Tibial artery (tissue), 4 donors: ENCODE results near the gene ROCK1.

Experiments used
- DNase-seq, 2 donors: peaks; one replicate each; pipeline ENCODE4 v3.0.0-alpha.2; 2019
- H3K27ac ChIP-seq, 2 donors: fragments of 200-600 bp; sonication (generic) in 1 of 2; 1 replicate in 1 of 2; 2 replicates in 1 of 2; pipeline ENCODE4 v1.5.1; 2018 to 2019; ENCODE audit warnings: mild to moderate bottlenecking in 1 of 2
- H3K27me3 ChIP-seq, 2 donors: fragments of 200-600 bp; sonication (generic) in 1 of 2; one replicate each; pipeline versions ENCODE4 v1.5.1 to v1.6.0; 2016 to 2019
- H3K36me3 ChIP-seq, 3 donors: fragments of 200-600 bp; sonication (generic) in 2 of 3; one replicate each; pipeline ENCODE4 v1.5.1; 2016 to 2019; ENCODE audit warnings: mild to moderate bottlenecking in 2 of 3
- H3K4me1 ChIP-seq, 4 donors: fragments of 200-600 bp; sonication (generic) in 2 of 4; 1 replicate in 3 of 4; 2 replicates in 1 of 4; pipeline ENCODE4 v1.5.1; 2016 to 2019
- H3K4me3 ChIP-seq, 2 donors: fragments of 200-600 bp; sonication (generic) in 1 of 2; 1 replicate in 1 of 2; 2 replicates in 1 of 2; pipeline ENCODE4 v1.5.1; 2018 to 2019; ENCODE audit warnings: mild to moderate bottlenecking in 2 of 2
- H3K9me3 ChIP-seq, 3 donors: fragments of 200-600 bp; sonication (generic) in 1 of 3; one replicate each; pipeline ENCODE4 v1.5.1; 2016 to 2019
- intact Hi-C: fragments of 100-400 bp; cut with DNase I; formaldehyde crosslinking; loops from one replicate; pipeline ENCODE4 v1.15.0; 2023; ENCODE audit warnings: low total_unique reads
- TF ChIP-seq, protein P1 (sequence below), 2 experiments: fragments of 200-600 bp in 1 of 2; fragments of 450-650 bp in 1 of 2; IDR thresholded peaks; one replicate each; pipeline ENCODE4 v1.5.1; 2017 to 2019; ENCODE audit warnings: antibody characterized with exemption in 2 of 2, mild to moderate bottlenecking in 1 of 2, moderate library complexity in 1 of 2

The ROCK1 gene

DNA sequence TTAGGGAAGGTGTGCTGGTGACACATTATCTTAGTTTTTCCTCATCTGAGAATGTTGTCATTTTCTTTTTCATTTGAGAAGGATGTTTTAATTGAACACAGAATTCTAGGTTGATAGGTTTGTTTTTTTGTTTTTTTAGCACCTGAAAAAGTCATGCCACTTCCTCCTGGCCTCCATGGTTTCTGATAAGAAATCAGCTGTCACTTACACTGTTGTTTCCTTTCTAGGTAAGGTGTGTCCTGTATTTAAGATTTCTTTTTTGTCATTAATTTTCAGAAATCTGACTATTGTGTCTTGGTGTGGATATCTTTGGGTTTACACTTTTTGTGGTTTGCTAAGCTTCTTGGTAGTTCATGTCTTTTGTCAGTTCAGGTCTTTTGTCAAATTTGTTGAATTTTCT, 99.3 kb downstream of the ROCK1 start:
- no peak overlapping the region for H3K27ac ChIP-seq
- H3K27me3 ChIP-seq: no peaks in the 10 kb centered on the region
- no peak for DNase-seq
- TF ChIP-seq, protein P1, sequence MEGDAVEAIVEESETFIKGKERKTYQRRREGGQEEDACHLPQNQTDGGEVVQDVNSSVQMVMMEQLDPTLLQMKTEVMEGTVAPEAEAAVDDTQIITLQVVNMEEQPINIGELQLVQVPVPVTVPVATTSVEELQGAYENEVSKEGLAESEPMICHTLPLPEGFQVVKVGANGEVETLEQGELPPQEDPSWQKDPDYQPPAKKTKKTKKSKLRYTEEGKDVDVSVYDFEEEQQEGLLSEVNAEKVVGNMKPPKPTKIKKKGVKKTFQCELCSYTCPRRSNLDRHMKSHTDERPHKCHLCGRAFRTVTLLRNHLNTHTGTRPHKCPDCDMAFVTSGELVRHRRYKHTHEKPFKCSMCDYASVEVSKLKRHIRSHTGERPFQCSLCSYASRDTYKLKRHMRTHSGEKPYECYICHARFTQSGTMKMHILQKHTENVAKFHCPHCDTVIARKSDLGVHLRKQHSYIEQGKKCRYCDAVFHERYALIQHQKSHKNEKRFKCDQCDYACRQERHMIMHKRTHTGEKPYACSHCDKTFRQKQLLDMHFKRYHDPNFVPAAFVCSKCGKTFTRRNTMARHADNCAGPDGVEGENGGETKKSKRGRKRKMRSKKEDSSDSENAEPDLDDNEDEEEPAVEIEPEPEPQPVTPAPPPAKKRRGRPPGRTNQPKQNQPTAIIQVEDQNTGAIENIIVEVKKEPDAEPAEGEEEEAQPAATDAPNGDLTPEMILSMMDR (IDR thresholded peaks at IDR 0.05): no peak
- no peaks in the 10 kb centered on the region for H3K9me3 ChIP-seq
- no peak overlapping the region for H3K4me3 ChIP-seq
- H3K36me3 ChIP-seq: peaks cover 57 to 73% (median 59%) of the 10 kb centered on the region in 3 donors
- intact Hi-C loops: no loop called here
- peaks cover 0 to 15% (median 0%) of the 10 kb centered on the region in 4 donors for H3K4me1 ChIP-seq

DNA sequence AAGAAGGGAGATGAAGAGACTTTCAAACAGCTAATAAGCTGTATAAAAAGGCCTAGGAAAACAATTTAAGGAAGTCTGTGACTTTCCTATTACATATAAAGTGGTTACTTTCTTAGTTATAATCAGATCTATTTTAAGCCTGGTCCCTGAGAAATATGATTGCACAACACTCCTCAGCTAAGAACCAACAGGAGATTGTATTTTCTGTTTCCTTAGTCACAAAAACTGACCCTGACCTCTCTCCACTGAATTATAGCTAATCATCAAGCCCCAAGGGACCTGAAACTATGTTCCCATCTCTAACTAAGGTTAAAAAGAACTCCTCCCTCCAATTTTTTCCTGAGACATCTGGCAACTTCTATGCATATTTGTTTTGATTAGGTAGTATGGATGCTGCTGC, 106.9 kb downstream of the ROCK1 start:
- TF ChIP-seq, protein P1 (IDR thresholded peaks at IDR 0.05): no peak
- Histone ChIP-seq H3K36me3 (peaks cover 19 to 24% (median 20%) of the 10 kb centered on the region in 3 donors), H3K27ac (peak overlapping the region; percentile 68 to 69), H3K4me3 (no peak overlapping the region), H3K4me1 (peaks cover 0 to 57% (median 14%) of the 10 kb centered on the region in 4 donors), H3K9me3 (no peaks in the 10 kb centered on the region), H3K27me3 (no peaks in the 10 kb centered on the region)
- intact Hi-C loops: loop anchor here (10.0 kb wide), 1 partner anchor 50 kb away; no protein-coding TSS in a partner anchor
- DNase-seq: no peak

DNA sequence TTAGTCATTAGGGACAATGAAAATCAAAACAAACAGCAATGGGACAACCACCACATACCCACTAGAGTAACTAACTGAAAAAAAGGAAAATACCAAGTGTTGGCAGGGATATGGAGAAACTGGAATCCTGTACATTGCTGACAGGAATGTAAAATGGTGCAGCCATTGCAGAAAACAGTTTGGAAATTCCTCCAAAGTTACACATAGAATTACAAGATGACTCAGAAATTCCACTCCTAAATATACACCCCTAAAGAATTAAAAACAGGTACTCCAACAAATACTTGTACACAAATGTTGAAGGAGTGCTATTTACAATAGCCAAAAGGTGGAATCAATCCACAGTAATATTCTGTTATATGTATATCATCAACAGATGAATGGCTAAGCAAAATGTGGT, 110.9 kb downstream of the ROCK1 start:
- Histone ChIP-seq H3K4me1 (peaks cover 0 to 82% (median 14%) of the 10 kb centered on the region in 4 donors), H3K4me3 (no peak overlapping the region), H3K9me3 (no peaks in the 10 kb centered on the region), H3K27me3 (no peaks in the 10 kb centered on the region), H3K36me3 (peaks cover 0 to 12% (median 8%) of the 10 kb centered on the region in 3 donors), H3K27ac (peak overlapping the region in 1 of 2 donors; percentile 17)
- no peak for DNase-seq
- intact Hi-C loops: loop anchor here (10.0 kb wide), 1 partner anchor 54 kb away; no protein-coding TSS in a partner anchor
- TF ChIP-seq, protein P1 (IDR thresholded peaks at IDR 0.05): no peak

DNA sequence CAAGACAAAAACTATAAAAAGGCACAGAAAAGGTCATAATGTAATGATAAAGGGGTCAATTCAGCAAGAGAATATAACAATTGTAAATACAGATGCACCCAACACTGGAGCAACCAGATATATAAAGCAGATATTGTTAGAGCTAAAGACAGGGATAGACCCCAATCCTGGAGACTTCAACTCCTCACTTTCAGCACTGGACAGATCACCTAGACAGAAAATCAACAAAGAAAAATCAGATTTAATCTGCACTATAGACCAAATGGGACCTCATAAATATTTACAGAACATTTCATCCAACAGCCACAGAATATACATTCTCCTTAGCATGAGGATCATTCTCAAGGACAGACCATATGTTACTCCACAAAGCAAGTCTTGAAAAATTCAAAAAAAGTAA, 114.2 kb downstream of the ROCK1 start:
- no peaks in the 10 kb centered on the region for H3K27me3 ChIP-seq
- H3K4me1 ChIP-seq: peaks cover 0 to 68% (median 0%) of the 10 kb centered on the region in 4 donors
- intact Hi-C loops: no loop called here
- TF ChIP-seq, protein P1 (IDR thresholded peaks at IDR 0.05): no peak
- no peak overlapping the region for H3K4me3 ChIP-seq
- peaks cover 3 to 14% (median 13%) of the 10 kb centered on the region in 3 donors for H3K36me3 ChIP-seq
- no peak overlapping the region for H3K27ac ChIP-seq
- H3K9me3 ChIP-seq: no peaks in the 10 kb centered on the region
- DNase-seq: no peak

DNA sequence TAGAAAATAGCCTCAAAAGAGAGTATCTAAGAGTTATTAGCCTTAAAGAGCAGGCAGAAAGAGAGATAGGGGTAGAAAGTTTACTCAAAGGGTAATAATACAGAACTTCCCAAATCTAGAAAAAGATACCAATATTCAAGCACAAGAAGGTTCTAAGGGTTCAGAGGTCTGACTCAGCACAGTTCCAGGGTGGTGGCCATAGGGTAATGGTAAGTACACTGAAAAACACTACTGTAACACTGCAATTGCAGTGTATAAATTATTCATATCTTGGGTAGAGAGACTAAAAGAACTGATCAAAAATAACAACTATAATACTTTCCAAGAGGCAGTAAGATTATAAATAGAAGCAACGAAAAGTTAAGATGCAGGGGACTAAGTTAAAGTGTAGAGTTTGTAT, 115.2 kb downstream of the ROCK1 start:
- no peak overlapping the region for H3K4me3 ChIP-seq
- intact Hi-C loops: no loop called here
- H3K9me3 ChIP-seq: no peaks in the 10 kb centered on the region
- peaks cover 7 to 16% (median 16%) of the 10 kb centered on the region in 3 donors for H3K36me3 ChIP-seq
- H3K4me1 ChIP-seq: peaks cover 0 to 67% (median 0%) of the 10 kb centered on the region in 4 donors
- peak overlapping the region in 1 of 2 donors; percentile 18 for H3K27ac ChIP-seq
- DNase-seq: no peak
- H3K27me3 ChIP-seq: no peaks in the 10 kb centered on the region
- TF ChIP-seq, protein P1 (IDR thresholded peaks at IDR 0.05): no peak

DNA sequence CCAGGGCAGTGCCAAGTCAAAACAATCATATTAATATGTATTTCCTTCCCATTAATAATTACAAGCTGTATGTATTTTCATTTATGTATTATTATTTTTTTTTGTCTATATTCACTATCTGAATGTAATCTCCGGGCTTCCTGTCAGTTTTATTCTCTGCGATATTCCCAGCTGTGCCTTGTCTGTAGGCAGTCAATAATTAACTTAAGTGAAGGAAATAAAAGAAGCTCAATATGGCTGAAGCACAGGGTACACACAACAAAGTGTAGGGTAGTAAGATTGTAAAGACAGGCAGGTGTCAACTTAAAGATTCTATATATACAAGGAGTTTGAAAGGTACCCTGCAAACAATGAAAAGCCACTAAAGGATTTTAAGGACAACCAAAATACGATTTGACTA, 122.9 kb downstream of the ROCK1 start:
- Histone ChIP-seq H3K27me3 (no peaks in the 10 kb centered on the region), H3K9me3 (no peaks in the 10 kb centered on the region), H3K4me1 (no peaks in the 10 kb centered on the region), H3K36me3 (peaks cover 55 to 78% (median 66%) of the 10 kb centered on the region in 3 donors), H3K4me3 (no peak overlapping the region), H3K27ac (no peak overlapping the region)
- no peak for DNase-seq
- TF ChIP-seq, protein P1 (IDR thresholded peaks at IDR 0.05): no peak
- intact Hi-C loops: no loop called here
